ENCODE data around the gene TCP11L2.

DNA sequence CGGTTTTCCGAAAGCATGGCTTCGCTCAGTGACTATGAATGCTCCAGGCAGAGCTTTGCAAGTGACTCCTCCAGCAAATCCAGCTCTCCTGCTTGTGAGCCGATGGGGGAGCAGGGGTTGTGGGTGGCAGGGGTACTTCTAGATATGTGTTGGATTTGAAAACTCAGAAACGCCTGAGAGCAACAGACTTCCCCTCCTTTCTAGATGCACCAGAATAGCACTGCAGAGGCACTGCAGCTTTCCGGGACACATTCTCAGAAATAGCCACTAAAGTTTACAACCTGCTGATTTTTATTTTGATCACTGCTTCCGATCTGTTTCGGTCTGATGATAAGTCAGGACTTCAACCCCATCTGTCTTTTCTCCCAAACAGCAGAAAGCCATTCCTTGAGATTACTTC is 8.6 kb downstream of the TCP11L2 start:
- TF ChIP-seq BCL11A (tag by site-specific recombination; IDR thresholded peaks at IDR 0.05; ENCODE audit: low read depth) = no peak
- TF ChIP-seq, protein P1, sequence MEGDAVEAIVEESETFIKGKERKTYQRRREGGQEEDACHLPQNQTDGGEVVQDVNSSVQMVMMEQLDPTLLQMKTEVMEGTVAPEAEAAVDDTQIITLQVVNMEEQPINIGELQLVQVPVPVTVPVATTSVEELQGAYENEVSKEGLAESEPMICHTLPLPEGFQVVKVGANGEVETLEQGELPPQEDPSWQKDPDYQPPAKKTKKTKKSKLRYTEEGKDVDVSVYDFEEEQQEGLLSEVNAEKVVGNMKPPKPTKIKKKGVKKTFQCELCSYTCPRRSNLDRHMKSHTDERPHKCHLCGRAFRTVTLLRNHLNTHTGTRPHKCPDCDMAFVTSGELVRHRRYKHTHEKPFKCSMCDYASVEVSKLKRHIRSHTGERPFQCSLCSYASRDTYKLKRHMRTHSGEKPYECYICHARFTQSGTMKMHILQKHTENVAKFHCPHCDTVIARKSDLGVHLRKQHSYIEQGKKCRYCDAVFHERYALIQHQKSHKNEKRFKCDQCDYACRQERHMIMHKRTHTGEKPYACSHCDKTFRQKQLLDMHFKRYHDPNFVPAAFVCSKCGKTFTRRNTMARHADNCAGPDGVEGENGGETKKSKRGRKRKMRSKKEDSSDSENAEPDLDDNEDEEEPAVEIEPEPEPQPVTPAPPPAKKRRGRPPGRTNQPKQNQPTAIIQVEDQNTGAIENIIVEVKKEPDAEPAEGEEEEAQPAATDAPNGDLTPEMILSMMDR (tag by site-specific recombination; IDR thresholded peaks at IDR 0.05) = no peak
- no peak for TF ChIP-seq YY1 (tag by site-specific recombination; IDR thresholded peaks at IDR 0.05)
- TF ChIP-seq ZNF2 (tag by site-specific recombination; IDR thresholded peaks at IDR 0.05) = no peak
